PFSK-1 (cell line): Measurements from ENCODE around the gene ALG8.

ENCODE experiments used
- FOXP2 ChIP-seq: optimal IDR thresholded peaks from 2 replicates; pipeline ENCODE3; 2011; ENCODE audit warnings: borderline replicate concordance, control low read depth, inconsistent platforms; ENCODE audit not compliant: insufficient read depth; ENCODE audit errors: extremely low read length, extremely low read depth
- POLR2AphosphoS5 ChIP-seq: IDR thresholded peaks from 2 replicates; pipeline ENCODE4 v1.6.1; 2012; ENCODE audit warnings: low read depth, mild to moderate bottlenecking, control low read depth, low read length, moderate library complexity
- SIN3A ChIP-seq: IDR thresholded peaks from 2 replicates; pipeline ENCODE4 v1.6.1; 2012; ENCODE audit warnings: mild to moderate bottlenecking, low read length, moderate library complexity, borderline replicate concordance; ENCODE audit not compliant: insufficient read depth
- TAF1 ChIP-seq: IDR thresholded peaks from 2 replicates; pipeline ENCODE4 v1.6.1; 2012; ENCODE audit warnings: low read length, control low read depth, borderline replicate concordance; ENCODE audit not compliant: insufficient read depth
- TF ChIP-seq, protein P1 (sequence below), 2 experiments: IDR thresholded peaks; 2 replicates each; pipeline versions ENCODE4 v1.6.1 to v1.8.0; 2011 to 2012; ENCODE audit warnings: low read depth in 2 of 2, low read length in 2 of 2, control low read depth in 1 of 2, inconsistent platforms in 1 of 2, mild to moderate bottlenecking in 1 of 2, moderate library complexity in 1 of 2; ENCODE audit not compliant: insufficient read depth in 1 of 2

Gene ALG8

DNA sequence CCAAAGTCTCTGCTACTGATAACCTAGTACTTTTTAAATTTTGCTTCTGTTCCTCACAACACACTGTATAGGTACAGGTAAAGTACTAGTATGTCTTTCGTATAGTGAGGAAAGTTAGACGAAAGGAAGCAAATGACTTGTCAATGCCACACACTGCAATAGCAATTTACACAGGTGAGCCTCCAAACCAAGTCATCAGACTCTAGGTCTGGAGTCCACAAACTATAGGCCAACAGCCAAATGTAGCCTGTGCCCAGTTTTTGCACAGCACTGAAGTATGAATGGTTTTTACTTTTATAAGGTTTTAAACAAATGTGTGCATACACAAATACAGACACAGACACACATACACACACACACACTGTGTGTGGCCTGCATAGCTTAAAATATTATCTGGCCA is 28.1 kb downstream of the ALG8 start:
- TF ChIP-seq SIN3A (no peak), FOXP2 (no peak)
- TF ChIP-seq, protein P1, sequence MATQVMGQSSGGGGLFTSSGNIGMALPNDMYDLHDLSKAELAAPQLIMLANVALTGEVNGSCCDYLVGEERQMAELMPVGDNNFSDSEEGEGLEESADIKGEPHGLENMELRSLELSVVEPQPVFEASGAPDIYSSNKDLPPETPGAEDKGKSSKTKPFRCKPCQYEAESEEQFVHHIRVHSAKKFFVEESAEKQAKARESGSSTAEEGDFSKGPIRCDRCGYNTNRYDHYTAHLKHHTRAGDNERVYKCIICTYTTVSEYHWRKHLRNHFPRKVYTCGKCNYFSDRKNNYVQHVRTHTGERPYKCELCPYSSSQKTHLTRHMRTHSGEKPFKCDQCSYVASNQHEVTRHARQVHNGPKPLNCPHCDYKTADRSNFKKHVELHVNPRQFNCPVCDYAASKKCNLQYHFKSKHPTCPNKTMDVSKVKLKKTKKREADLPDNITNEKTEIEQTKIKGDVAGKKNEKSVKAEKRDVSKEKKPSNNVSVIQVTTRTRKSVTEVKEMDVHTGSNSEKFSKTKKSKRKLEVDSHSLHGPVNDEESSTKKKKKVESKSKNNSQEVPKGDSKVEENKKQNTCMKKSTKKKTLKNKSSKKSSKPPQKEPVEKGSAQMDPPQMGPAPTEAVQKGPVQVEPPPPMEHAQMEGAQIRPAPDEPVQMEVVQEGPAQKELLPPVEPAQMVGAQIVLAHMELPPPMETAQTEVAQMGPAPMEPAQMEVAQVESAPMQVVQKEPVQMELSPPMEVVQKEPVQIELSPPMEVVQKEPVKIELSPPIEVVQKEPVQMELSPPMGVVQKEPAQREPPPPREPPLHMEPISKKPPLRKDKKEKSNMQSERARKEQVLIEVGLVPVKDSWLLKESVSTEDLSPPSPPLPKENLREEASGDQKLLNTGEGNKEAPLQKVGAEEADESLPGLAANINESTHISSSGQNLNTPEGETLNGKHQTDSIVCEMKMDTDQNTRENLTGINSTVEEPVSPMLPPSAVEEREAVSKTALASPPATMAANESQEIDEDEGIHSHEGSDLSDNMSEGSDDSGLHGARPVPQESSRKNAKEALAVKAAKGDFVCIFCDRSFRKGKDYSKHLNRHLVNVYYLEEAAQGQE (IDR thresholded peaks at IDR 0.05; ENCODE audit: insufficient read depth in 1 of 2, low read depth in 2 of 2, low read length in 2 of 2): no peak

DNA sequence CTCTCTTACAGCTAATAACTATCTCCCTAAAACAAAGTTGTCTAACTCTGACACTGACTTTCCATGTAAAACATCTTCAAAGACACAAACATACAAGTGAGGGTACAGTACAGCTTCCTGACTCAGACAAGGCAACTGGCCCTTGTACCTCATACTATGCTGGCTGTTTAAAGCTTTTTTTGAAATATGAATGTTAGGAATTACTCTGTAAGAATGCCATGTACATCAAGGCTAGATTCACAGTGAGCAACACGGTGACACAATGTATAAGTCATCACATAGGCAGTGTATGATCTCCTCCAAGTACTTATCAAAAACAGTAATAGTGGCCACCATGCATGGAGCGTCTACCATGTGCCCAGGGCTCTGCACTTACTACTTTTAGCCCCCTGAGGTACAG is 28.6 kb downstream of the ALG8 start:
- TF ChIP-seq POLR2AphosphoS5 (no peak), SIN3A (no peak), FOXP2 (no peak), TAF1 (no peak)
- TF ChIP-seq, protein P1 (IDR thresholded peaks at IDR 0.05; ENCODE audit: insufficient read depth in 1 of 2, low read depth in 2 of 2, low read length in 2 of 2): no peak

DNA sequence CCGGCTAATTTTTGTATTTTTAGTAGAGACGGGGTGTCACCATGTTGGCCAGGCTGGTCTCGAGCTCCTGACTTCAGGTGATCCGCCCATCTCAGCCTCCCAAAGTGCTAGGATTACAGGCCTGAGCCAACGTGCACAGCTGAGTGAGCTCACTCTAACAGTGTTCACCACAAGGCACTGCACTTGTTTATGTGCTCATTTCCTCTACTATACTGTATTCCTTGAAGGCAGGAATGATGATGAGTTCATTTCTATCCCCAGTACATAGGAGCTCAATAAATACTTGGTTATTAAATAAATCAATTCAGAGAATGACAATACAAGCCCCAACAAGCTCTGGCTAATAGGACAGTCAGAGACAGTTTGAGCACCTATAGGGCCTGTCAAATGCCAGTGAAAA is 29.1 kb downstream of the ALG8 start:
- TF ChIP-seq SIN3A (no peak), FOXP2 (no peak), POLR2AphosphoS5 (no peak), TAF1 (no peak)
- TF ChIP-seq, protein P1 (IDR thresholded peaks at IDR 0.05; ENCODE audit: insufficient read depth in 1 of 2, low read depth in 2 of 2, low read length in 2 of 2): no peak

DNA sequence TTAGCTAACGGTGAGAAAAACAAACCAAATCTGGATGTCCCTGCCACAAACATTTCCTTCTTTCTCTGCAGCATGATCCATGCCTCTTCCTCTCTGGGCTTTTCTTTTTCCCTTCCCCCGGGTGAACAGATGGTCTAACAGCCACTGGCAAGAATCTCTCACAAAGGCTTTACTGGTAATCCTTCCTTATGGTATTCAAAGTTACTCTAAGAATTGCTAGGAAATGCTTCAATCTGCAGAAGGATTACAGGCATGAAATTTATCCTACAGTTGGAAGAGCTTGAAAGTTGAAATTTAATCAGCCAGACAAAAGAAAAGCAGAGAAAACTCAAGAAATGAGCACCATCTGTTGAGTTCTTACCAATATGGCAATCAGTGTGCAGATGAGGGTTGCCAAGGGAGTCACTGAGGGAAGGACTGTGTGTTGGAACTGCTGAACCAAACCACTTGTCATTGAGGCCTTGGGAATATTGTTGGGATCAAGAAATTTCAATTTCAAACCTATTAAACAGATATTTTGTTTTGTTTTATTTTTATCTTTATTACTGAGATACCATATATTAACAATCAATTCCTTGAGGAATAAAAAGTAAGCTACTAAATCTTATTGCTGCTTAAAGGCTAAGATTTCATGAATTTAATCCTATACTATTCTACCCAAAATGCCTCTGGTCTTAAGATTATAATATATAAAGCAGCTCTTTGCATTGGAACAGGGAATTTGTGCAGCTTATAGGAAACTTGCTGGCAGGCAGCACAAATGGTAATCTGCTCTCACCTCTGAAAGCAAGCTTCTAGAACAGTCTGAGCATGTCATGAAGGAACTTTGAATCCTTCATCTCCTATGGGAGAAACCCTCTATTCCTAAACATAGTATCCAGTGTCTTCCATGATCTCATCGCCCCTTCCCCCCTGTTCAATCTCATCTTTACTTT is 30.1 kb downstream of the ALG8 start:
- TF ChIP-seq TAF1 (no peak), FOXP2 (no peak), SIN3A (no peak), POLR2AphosphoS5 (no peak)
- TF ChIP-seq, protein P1 (IDR thresholded peaks at IDR 0.05; ENCODE audit: insufficient read depth in 1 of 2, low read depth in 2 of 2, low read length in 2 of 2): no peak
